ENCODE measurements around the gene HEPN1.

Gene HEPN1

GRCh38 chr11:124902616-124903015, 16.4 kb upstream of the HEPN1 start:
- DNase-seq: no peak

GRCh38 chr11:124915541-124916369, 3.3 kb upstream of the HEPN1 start:
- no peak for DNase-seq

GRCh38 chr11:124916370-124916710, 2.7 kb upstream of the HEPN1 start:
- no peak for DNase-seq

- DNase-seq: peak; percentile 62
Observed at GRCh38 chr11:124917115-124917637, 1.9 kb upstream of the HEPN1 start.

GRCh38 chr11:124919898-124920297, 848 bp downstream of the HEPN1 start:
- DNase-seq: no peak

GRCh38 chr11:124920356-124920755, 1.3 kb downstream of the HEPN1 start:
- DNase-seq: no peak

GRCh38 chr11:124920870-124921609, 2.0 kb downstream of the HEPN1 start:
- peak; percentile 86 for DNase-seq

GRCh38 chr11:124922831-124923230, 3.8 kb downstream of the HEPN1 start:
- no peak for DNase-seq

- DNase-seq: no peak
Observed at GRCh38 chr11:124923296-124923695, 4.2 kb downstream of the HEPN1 start.

- DNase-seq: no peak
Observed at GRCh38 chr11:124928942-124929665, 10.1 kb downstream of the HEPN1 start.

- no peak for DNase-seq
Observed at GRCh38 chr11:124930799-124931198, 11.7 kb downstream of the HEPN1 start.

GRCh38 chr11:124934862-124935547, 16.0 kb downstream of the HEPN1 start:
- DNase-seq: no peak

- DNase-seq: no peak
Observed at GRCh38 chr11:124935548-124936514, 16.8 kb downstream of the HEPN1 start, which contains the start of gene HEPACAM. HEPACAM (minus strand) TSS chr11:124936047; CDS start chr11:124936006, 41 bp downstream.

GRCh38 chr11:124937336-124937935, 18.4 kb downstream of the HEPN1 start:
- no peak for DNase-seq

- DNase-seq: no peak
Observed at GRCh38 chr11:124938206-124938765, 19.2 kb downstream of the HEPN1 start.

GRCh38 chr11:124938970-124939369, 19.9 kb downstream of the HEPN1 start:
- DNase-seq: no peak

GRCh38 chr11:124941703-124942102, 22.7 kb downstream of the HEPN1 start:
- DNase-seq: no peak

GRCh38 chr11:124942466-124943253, 23.6 kb downstream of the HEPN1 start:
- no peak for DNase-seq

GRCh38 chr11:124943254-124943616, 24.2 kb downstream of the HEPN1 start:
- DNase-seq: no peak

GRCh38 chr11:124943741-124944140, 24.7 kb downstream of the HEPN1 start:
- DNase-seq: no peak
